Activated B cell treated with CpG ODN at 0.5 μM for 24 hours (primary cell): ENCODE data around the gene P2RX1. TPM values are rescaled to one million over a fixed set of nuclear protein-coding genes. Genes with fewer than 3 reads are reported as not detected.

ENCODE experiments used
- ATAC-seq: fragments of 200-7000 bp; cut with Tn5 transposase; one replicate; pipeline ENCODE4 v1.10.0; 2021; ENCODE audit warnings: low read depth, mild to moderate bottlenecking, moderate library complexity
- CTCF ChIA-PET: fragments of 350-600 bp; sonication (Branson Sonifier 250); formaldehyde crosslinking; loops from one replicate; lab custom pipeline; 2021; ENCODE audit warnings: antibody characterized with exemption; lab: Charles Lee
- POLR2A ChIA-PET: fragments of 350-600 bp; sonication (Branson Sonifier 250); formaldehyde crosslinking; loops from one replicate; lab custom pipeline; 2021; ENCODE audit warnings: antibody characterized with exemption; lab: Charles Lee
- DNase-seq: peaks from one replicate; pipeline ENCODE4 v3.0.0; 2022
- H3K27ac Mint-ChIP-seq: one replicate; pipeline ENCODE4 v1.8.0; 2020; ENCODE audit warnings: mixed read lengths
- H3K27me3 Mint-ChIP-seq: one replicate; pipeline ENCODE4 v1.8.0; 2021; ENCODE audit warnings: mixed read lengths
- H3K36me3 Mint-ChIP-seq: one replicate; pipeline ENCODE4 v1.8.0; 2021; ENCODE audit warnings: low read depth, mixed read lengths
- H3K4me1 Mint-ChIP-seq: one replicate; pipeline ENCODE4 v1.8.0; 2021; ENCODE audit warnings: mixed read lengths
- H3K4me3 Mint-ChIP-seq: one replicate; pipeline ENCODE4 v1.8.0; 2020; ENCODE audit warnings: mild to moderate bottlenecking, mixed read lengths
- H3K9me3 Mint-ChIP-seq: one replicate; pipeline ENCODE4 v1.8.0; 2020; ENCODE audit warnings: mixed read lengths
- CTCF ChIP-seq: fragments of 200-600 bp; IDR thresholded peaks from one replicate; pipeline ENCODE4 v1.8.0; 2022; ENCODE audit warnings: antibody characterized with exemption, mild to moderate bottlenecking
- intact Hi-C: fragments of 100-400 bp; cut with micrococcal nuclease; formaldehyde crosslinking; loops from one replicate; pipeline ENCODE4 v1.15.1; 2024
- total RNA-seq: library from RNA; stranded (reverse); gene quantifications from 2 replicates; pipeline ENCODE4 v1.2.3, GENCODE V29; 2022

Gene P2RX1
- total RNA-seq, 1 donor from 2014 or later: 26.0 TPM

GRCh38 chr17:3918372-3919122 lies 2.3 kb upstream of the P2RX1 start:
- Mint-ChIP-seq H3K27me3 (no peaks in the 10 kb centered on the region), H3K4me3 (no peak overlapping the region), H3K27ac (no peak overlapping the region), H3K36me3 (no peaks in the 10 kb centered on the region), H3K4me1 (peaks cover 70% of the 10 kb centered on the region), H3K9me3 (no peaks in the 10 kb centered on the region)
- POLR2A ChIA-PET: no interaction called here
- DNase-seq (no peak), ATAC-seq (no peak)
- no peak for TF ChIP-seq CTCF
- intact Hi-C loops: loop anchor here (10.0 kb wide), 1 partner anchor 184 kb away; no protein-coding TSS in a partner anchor
- CTCF ChIA-PET: no interaction called here

DNA sequence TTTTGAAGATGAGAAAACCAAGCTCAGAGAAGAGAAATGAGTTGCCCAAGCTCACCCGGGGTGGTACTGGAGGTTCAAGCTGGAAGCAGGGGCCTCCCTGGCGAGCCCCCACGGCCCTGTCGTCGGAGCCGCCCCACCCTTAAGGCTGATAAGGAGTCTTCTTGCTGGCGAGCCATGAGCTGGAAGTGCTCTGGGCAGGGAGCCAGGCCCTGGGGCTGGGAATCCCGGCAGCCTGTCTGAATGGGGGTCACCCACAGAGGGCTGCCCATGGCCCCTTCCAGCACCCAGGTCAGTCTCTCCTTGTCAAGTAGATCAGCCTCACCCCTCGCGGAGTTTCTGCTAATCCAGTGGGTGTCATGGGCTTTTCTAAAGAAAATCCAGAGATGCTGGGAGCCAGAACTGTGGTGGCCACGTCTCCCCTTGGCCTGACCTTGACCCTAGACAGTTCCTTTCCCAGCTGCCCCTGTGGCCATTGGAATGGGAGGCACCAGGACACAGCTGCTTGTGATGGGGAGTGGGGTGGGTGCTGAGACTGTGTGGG lies 1.2 kb upstream of the P2RX1 start:
- CTCF ChIA-PET: interaction anchor here (0.5 to 1.4 kb wide), 3 partner anchors 44 to 157 kb away, joined by 3 to 5 read pairs (median 4); no protein-coding TSS in a partner anchor
- POLR2A ChIA-PET: interaction anchor here (0.6 to 10.0 kb wide), 14 partner anchors 8 to 221 kb away, joined by 3 to 311 read pairs (median 7); partner anchors contain the start of genes ATP2A3, CAMKK1 and NCBP3
- intact Hi-C loops: loop anchor here (10.0 kb wide), 1 partner anchor 183 kb away; no protein-coding TSS in a partner anchor

GRCh38 chr17:3916825-3917224 lies 560 bp upstream of the P2RX1 start:
- CTCF ChIA-PET: interaction anchor here (1.0 to 1.6 kb wide), 6 partner anchors 18 to 158 kb away, joined by 3 to 5 read pairs (median 4); partner anchors contain the start of gene CAMKK1
- H3K4me1 Mint-ChIP-seq: peaks cover 73% of the 10 kb centered on the region
- intact Hi-C loops: loop anchor here (10.0 kb wide), 1 partner anchor 182 kb away; no protein-coding TSS in a partner anchor
- H3K9me3 Mint-ChIP-seq: no peaks in the 10 kb centered on the region
- no peak for ATAC-seq
- POLR2A ChIA-PET: interaction anchor here (0.5 to 10.0 kb wide), 20 partner anchors 9 to 1127 kb away, joined by 3 to 311 read pairs (median 5); partner anchors contain the start of genes ATP2A3, CAMKK1 and NCBP3
- peak overlapping the region; percentile 82 for H3K4me3 Mint-ChIP-seq
- peak; percentile 39 for DNase-seq
- H3K27me3 Mint-ChIP-seq: no peaks in the 10 kb centered on the region
- no peaks in the 10 kb centered on the region for H3K36me3 Mint-ChIP-seq
- H3K27ac Mint-ChIP-seq: peak overlapping the region; percentile 96
- no peak for TF ChIP-seq CTCF

More for the DNA sequence above, 1.2 kb upstream of the P2RX1 start:
- Mint-ChIP-seq H3K4me1 (peaks cover 73% of the 10 kb centered on the region), H3K36me3 (no peaks in the 10 kb centered on the region), H3K27ac (peak overlapping the region; percentile 96), H3K4me3 (no peak overlapping the region), H3K27me3 (no peaks in the 10 kb centered on the region), H3K9me3 (no peaks in the 10 kb centered on the region)
- no peak for ATAC-seq
- TF ChIP-seq CTCF: no peak
- DNase-seq: no peak

DNA sequence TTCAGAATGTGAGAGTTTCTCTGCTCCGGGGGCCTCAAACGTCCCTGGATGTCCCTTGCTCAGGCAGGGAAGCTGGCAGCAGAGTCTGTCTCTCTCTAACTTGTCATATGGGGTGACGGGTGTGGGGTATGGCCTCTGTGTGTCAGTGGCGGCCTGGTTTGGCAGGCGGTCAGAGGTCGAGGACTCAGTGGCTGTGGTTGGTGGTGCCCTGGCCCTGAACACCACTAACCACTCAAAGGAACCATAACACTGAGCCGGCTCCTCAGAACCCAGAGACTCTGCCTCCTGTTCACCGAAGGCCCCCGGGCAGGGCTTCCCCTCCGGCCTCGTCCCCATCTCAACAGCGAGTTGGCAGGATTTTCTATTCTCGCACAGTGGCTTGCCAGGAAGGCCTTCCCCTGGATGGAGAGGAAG lies 677 bp downstream of the P2RX1 start:
- Mint-ChIP-seq H3K36me3 (no peaks in the 10 kb centered on the region), H3K9me3 (no peaks in the 10 kb centered on the region), H3K4me1 (peaks cover 76% of the 10 kb centered on the region), H3K27ac (peak overlapping the region; percentile 96), H3K27me3 (no peaks in the 10 kb centered on the region), H3K4me3 (peak overlapping the region; percentile 82)
- ChIA-PET POLR2A (interaction anchor here (0.5 to 10.0 kb wide), 13 partner anchors 10 to 228 kb away, joined by 3 to 311 read pairs (median 8); partner anchors contain the start of genes ATP2A3, CAMKK1, CYB5D2 and NCBP3), CTCF (interaction anchor here (0.7 to 5.7 kb wide), 4 partner anchors 23 to 72 kb away, joined by 3 to 72 read pairs (median 4); partner anchors contain the start of gene CAMKK1)
- DNase-seq: peak; percentile 36
- no peak for TF ChIP-seq CTCF
- intact Hi-C loops: loop anchor here (2.0 to 10.0 kb wide), 2 partner anchors 69 to 181 kb away; partner anchors contain the start of gene NCBP3
- no peak for ATAC-seq
